ENCODE results near the gene AVPR1B.

Gene AVPR1B

DNA sequence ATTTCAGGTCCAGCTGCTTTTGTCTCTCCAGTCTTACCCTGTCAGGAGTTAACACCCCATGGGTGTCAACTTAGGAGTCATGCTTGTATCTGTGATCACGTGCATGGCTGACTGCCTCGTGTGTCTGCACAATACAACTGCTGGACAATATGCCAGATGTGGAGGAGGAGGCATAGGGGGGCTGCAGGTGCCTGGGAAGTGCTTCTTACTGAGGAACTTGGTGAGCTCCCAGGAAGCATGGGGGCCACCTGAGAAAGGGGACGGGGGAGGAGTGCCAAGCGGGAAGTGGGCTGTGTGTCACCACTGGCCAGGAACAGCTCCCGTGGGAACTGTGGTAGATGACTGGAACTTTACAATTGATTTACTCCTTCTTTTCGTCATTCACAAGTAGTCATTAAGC, 54.7 kb downstream of the AVPR1B start:
- Histone ChIP-seq H3K36me3 (no peaks in the 10 kb centered on the region), H3K27ac (no peak overlapping the region), H3K4me1 (ENCODE audit: control insufficient read depth in 1 of 2, insufficient read depth in 1 of 2, low read depth in 1 of 2, low read length in 1 of 2) (peaks cover 0 to under 1% of the 10 kb centered on the region in 2 experiments), H3K4me3 (ENCODE audit: low read depth in 1 of 2, low read length in 1 of 2) (no peak overlapping the region), H3K9me3 (no peaks in the 10 kb centered on the region), H3K27me3 (no peaks in the 10 kb centered on the region)
- no peak for TF ChIP-seq CTCF (IDR thresholded peaks at IDR 0.05)

- Histone ChIP-seq H3K4me1 (ENCODE audit: control insufficient read depth in 1 of 2, insufficient read depth in 1 of 2, low read depth in 1 of 2, low read length in 1 of 2) (no peaks in the 10 kb centered on the region), H3K36me3 (no peaks in the 10 kb centered on the region), H3K4me3 (ENCODE audit: low read depth in 1 of 2, low read length in 1 of 2) (no peak overlapping the region), H3K9me3 (no peaks in the 10 kb centered on the region), H3K27me3 (no peaks in the 10 kb centered on the region), H3K27ac (no peak overlapping the region)
- no peak for TF ChIP-seq CTCF (IDR thresholded peaks at IDR 0.05)
These were observed 56.3 kb downstream of the AVPR1B start for GRCh38 chr1:206060844-206061243.
